RWPE1 (cell line): ENCODE data around the gene HPS3.

ENCODE experiments used
- CTCF ChIA-PET: fragments of 350-600 bp; sonication (Branson Sonifier 250); formaldehyde crosslinking; extraction: SDS; loops from one replicate; lab custom pipeline; 2021; lab: Yijun Ruan, JAX
- POLR2A ChIA-PET: fragments of 400-600 bp; formaldehyde crosslinking; extraction: SDS; loops from one replicate; lab custom pipeline; 2020; ENCODE audit warnings: antibody characterized with exemption; ENCODE audit not compliant: low non-redundant PET; lab: Yijun Ruan, JAX
- DNase-seq: peaks from one replicate; pipeline ENCODE4 v3.0.0; 2012; ENCODE audit warnings: low spot score
- H3K27ac ChIP-seq: fragments of 450-650 bp; 2 replicates; pipeline ENCODE4 v1.5.1; 2017
- TF ChIP-seq, protein P1 (sequence below): fragments of 450-650 bp; conservative IDR thresholded peaks from 2 replicates; pipeline ENCODE4 v1.5.1; 2017; ENCODE audit warnings: low read depth, mild to moderate bottlenecking

Gene HPS3

DNA sequence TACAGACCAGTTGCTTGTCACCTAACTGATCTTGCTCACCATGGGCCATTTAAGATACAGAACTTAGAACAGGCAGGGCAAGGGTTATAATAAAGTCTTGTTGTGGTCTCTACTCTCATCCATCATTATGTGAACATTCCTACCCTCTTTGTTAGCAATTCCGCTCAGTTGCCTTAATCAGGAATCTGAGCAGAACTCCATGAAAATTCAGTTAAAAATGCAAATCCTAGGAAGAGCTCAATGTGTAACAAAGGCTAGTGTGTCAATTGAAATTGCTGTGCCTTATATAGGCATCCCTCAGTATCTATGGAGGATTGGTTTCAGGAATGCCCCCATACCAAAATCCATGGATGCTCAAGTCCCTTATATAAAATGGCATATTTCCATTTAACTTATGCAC lies 47.7 kb downstream of the HPS3 start:
- ChIA-PET POLR2A (no interaction called here), CTCF (no interaction called here)
- TF ChIP-seq, protein P1, sequence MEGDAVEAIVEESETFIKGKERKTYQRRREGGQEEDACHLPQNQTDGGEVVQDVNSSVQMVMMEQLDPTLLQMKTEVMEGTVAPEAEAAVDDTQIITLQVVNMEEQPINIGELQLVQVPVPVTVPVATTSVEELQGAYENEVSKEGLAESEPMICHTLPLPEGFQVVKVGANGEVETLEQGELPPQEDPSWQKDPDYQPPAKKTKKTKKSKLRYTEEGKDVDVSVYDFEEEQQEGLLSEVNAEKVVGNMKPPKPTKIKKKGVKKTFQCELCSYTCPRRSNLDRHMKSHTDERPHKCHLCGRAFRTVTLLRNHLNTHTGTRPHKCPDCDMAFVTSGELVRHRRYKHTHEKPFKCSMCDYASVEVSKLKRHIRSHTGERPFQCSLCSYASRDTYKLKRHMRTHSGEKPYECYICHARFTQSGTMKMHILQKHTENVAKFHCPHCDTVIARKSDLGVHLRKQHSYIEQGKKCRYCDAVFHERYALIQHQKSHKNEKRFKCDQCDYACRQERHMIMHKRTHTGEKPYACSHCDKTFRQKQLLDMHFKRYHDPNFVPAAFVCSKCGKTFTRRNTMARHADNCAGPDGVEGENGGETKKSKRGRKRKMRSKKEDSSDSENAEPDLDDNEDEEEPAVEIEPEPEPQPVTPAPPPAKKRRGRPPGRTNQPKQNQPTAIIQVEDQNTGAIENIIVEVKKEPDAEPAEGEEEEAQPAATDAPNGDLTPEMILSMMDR, result no peak
- no peak overlapping the region for H3K27ac ChIP-seq
- no peak for DNase-seq

DNA sequence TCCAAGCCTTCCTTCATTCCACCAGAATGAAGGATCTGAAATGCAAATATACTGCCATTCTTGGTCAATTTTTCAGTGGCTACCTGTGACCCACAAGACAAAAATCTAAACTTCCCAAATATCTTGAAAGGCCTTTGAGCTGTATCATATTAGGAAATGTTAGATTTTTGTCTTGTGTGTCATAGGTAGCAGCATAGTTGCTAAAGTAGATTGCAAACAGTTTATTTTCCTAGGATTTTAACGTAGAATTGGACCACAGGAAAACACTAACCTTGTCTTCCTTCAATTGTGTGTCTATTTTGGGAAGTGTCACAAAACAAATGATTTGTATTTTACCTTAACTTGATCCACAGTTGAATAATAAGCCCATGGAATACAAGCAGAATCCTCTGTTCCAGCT lies 49.8 kb downstream of the HPS3 start:
- no peak overlapping the region for H3K27ac ChIP-seq
- ChIA-PET POLR2A (no interaction called here), CTCF (no interaction called here)
- TF ChIP-seq, protein P1, result no peak
- DNase-seq, result no peak

DNA sequence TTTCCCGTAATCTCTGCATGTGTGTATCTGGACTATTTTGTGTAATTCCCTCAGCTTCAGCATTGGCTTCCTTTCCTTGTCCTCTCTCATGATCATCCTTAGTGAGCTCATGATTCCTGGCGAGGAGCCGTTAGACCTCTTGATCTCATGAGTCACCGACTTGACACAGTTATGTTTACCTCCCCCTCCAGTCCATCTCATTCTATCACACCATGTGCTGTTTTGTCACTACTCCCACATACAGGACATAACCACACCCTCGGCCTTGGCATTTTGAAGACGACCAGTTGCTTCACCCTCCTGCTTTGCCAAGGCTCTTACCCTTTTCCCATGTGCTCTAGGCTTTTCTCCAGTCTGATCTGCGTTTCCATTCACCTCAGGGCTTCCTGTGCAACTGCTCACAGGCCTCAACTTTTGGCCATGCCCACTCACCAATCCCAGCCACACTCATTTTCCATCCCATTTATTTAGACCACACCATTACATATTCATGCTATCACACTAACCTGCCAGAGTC lies 50.7 kb downstream of the HPS3 start:
- H3K27ac ChIP-seq, result peak overlapping the region; percentile 72
- peak; percentile 92 for DNase-seq
- ChIA-PET POLR2A (no interaction called here), CTCF (no interaction called here)
- TF ChIP-seq, protein P1, result no peak

DNA sequence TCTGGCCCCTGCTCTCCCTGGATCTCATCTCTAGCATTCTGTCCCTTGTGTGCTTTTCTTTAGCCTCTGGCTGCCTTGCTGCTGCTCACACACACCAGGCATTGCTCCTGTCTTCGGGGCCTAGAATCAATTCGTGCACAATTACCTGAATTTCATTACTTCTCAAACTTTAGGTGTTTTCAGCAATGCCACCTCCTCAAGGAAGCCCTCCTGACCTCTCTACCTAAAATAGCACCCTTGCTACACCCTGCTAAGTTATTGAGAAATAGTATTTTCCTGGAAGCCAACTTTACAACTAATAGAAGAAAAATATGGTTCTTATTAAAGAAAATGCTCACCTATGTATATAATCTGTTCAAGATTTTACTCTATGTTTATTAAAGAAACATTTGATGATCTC lies 51.7 kb downstream of the HPS3 start:
- H3K27ac ChIP-seq, result no peak overlapping the region
- ChIA-PET POLR2A (no interaction called here), CTCF (interaction anchor here (0.6 to 0.7 kb wide), 2 partner anchors 24 to 228 kb away, joined by 3 to 4 read pairs; no protein-coding TSS in a partner anchor)
- DNase-seq, result no peak
- TF ChIP-seq, protein P1, result no peak

DNA sequence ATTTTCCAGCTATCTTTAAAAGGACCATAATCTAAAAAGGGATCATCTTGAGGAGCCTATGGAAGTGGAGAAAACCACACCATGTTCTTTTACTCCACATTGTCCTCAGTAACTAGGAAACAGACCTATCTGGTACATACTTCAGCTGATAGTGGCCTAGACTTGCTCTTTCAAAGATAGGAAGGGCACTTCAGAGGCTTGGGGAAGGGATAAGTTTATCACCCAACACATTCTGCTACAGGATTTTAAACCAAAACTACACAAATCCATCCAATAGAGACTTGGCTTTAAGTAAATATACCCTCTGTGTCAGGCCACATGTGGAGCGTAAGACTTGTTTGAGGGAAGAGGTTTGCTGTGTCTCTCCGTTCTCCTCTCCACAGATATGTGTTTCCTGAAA lies 56.8 kb downstream of the HPS3 start:
- DNase-seq, result no peak
- ChIA-PET POLR2A (no interaction called here), CTCF (no interaction called here)
- no peak overlapping the region for H3K27ac ChIP-seq
- TF ChIP-seq, protein P1, result no peak

DNA sequence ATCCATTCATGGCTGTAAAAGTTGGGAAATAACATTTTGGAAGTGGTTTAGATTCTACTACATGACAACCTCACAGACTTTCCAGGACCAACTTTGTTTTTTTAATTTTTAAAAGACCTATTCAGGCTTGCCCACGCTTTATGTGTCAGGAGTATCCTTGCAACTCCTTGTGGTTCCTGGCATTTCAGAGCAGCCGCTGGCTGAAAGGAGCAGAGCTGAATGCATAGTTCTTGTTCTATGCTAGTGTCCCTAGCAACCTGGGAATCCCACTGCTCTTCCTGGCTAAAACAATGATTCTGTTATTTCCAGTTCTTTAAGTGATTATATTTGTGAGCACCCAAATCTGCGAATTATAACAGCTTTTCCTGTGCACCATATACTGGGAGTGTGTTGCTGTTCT lies 57.3 kb downstream of the HPS3 start:
- no peak for DNase-seq
- H3K27ac ChIP-seq, result no peak overlapping the region
- CTCF ChIA-PET, result no interaction called here
- TF ChIP-seq, protein P1, result no peak
- POLR2A ChIA-PET, result no interaction called here

DNA sequence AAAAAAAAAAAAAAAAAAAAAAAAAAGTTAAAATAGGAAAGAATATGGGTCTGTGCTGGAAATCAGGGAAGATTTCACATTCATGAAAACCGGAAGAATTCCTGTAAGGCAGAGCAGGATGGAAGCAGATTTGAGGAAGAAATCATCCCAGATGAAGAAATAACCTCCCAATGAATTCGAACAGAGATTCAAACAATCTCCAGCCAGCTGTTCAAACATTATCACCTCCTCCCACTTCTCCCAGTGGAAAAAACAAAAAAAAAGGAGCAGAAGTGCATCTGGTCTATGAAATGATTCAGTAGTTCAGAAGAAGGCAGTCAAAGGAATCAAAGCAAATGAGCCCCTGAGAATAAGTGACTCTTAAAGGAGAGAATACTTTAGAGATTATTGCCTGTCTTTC lies 59.1 kb downstream of the HPS3 start:
- TF ChIP-seq, protein P1, result no peak
- CTCF ChIA-PET, result interaction anchor here (0.6 kb wide), 2 partner anchors 86 to 567 kb away, joined by 3 to 4 read pairs; no protein-coding TSS in a partner anchor
- POLR2A ChIA-PET, result no interaction called here

More for the DNA sequence above, 59.1 kb downstream of the HPS3 start:
- H3K27ac ChIP-seq, result no peak overlapping the region
- no peak for DNase-seq
